WI38 (cell line): ENCODE results near the gene CPNE4.

ENCODE experiments used
- H3K4me3 ChIP-seq: 2 replicates; pipeline ENCODE4 v1.5.1; 2011; ENCODE audit warnings: low read depth, mild to moderate bottlenecking, control low read depth, low read length
- CTCF ChIP-seq: IDR thresholded peaks from 2 replicates; pipeline ENCODE4 v1.5.1; 2012; ENCODE audit warnings: low read depth, mild to moderate bottlenecking, control low read depth, low read length

Gene CPNE4

DNA sequence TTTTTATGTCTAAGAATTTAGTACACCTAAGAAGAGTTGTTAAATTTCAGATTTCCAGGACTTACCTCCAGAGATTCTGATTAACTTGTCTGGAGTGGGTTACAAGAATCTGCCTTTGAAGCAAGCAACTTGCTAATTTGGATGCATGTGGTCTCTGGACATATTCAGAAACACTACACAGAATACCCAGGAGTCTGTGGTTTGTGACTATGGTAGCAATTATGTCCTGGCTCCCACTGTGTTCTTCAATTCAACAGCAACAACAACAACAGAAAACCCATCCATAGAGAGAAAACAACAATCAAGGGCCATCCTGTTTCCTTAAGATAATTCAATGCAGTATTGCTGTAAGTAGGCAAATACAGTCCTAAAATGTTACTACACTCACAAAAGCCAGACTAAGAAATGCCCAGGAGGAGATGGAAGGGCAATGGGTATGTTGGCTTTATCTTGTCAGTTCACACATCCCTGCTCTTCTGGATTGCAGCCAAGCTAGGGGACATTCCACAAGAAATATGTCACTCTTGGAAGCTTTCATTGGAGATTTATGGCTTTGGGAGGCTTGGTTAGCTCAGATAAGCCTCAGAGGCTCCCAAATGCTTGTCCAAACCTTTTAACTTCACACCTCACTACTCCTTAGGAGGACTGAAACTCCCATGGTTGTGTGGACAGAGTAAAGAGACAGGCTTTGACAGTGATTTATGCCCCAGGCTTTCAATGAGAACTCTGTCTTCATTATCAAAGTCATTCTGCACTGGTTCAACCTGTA is 432.6 kb downstream of the CPNE4 start:
- no peak for TF ChIP-seq CTCF
- H3K4me3 ChIP-seq: no peak overlapping the region

DNA sequence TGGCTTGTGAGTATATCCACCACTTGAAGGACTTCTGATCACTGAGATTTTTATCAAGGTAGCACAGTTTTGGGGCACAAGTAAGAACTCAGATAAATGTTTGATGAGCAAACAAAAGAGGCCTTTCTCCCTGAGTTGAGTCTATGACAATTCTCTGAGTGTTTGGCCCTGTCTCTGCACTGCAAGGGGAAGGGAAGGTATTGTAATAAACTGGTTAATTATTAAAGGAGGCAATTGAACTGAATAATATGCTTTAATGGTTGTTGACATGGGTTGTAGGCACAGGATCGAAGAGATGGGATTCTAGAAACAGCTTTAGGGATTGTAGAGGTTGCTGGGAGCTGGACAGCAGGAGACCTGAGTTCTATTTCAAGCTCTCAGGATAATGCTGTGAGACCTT is 437.0 kb downstream of the CPNE4 start:
- H3K4me3 ChIP-seq: no peak overlapping the region
- no peak for TF ChIP-seq CTCF

GRCh38 chr3:131596884-131597283 is 437.9 kb downstream of the CPNE4 start:
- no peak for TF ChIP-seq CTCF
- H3K4me3 ChIP-seq: no peak overlapping the region

DNA sequence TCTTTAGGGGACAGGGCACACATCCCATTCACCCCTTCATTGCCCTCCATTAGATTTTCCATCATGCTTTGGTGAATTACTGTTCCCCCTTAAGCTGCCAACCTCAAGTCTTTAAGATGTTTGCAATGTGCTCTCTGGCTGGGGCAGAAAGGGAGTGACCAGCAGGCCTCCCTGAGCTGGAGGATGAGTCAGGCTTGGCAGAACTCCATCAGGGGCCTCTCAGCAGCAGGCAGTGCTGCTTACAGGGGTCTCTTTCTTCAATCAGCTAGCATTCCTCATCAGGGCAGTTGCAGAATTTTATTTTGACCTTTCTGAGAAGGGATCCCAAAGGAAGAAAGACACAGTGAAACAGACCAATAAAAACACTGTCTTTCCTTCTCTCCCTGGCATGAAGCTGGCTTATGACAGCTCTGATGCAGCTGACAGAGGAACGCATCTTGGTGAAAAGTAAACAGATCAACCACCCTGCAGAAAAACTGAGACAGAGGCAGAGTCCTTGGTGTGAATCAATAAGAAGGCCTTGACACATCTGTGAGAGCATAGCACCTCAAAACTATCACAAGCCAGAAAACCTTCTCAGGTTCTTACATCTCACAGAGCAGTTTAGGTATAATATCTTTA is 443.3 kb downstream of the CPNE4 start:
- TF ChIP-seq CTCF: no peak
- H3K4me3 ChIP-seq: no peak overlapping the region

DNA sequence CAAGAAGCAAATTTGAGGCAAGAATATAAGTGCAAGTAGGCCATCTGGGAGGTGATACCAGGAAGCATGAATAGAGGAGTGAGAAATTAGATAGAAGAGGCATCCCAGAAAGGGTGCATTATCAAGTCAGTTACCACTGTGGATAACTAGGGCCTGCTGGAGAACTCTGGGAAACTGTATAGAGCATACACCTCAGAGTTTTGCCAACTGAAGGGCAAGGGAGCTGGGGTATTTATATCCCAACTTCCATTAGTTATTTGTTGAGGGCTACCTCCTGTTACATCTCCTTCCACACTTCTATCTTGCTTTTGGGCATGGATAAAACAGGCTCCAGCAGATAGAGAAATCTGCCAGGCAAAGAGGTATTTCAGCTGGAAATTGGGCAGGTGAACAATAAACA is 448.5 kb downstream of the CPNE4 start:
- TF ChIP-seq CTCF: no peak

GRCh38 chr3:131582438-131582837 is 452.4 kb downstream of the CPNE4 start:
- TF ChIP-seq CTCF: no peak
- no peak overlapping the region for H3K4me3 ChIP-seq

More for the DNA sequence above, 448.5 kb downstream of the CPNE4 start:
- no peak overlapping the region for H3K4me3 ChIP-seq

GRCh38 chr3:131568460-131568859 is 466.4 kb downstream of the CPNE4 start:
- H3K4me3 ChIP-seq: no peak overlapping the region

More at GRCh38 chr3:131568460-131568859, 466.4 kb downstream of the CPNE4 start:
- no peak for TF ChIP-seq CTCF
